Right atrium auricular region (tissue), 2 donors: ENCODE data around the gene UBR4. TPM values are rescaled to one million over a fixed set of nuclear protein-coding genes. Genes with fewer than 3 reads are reported as not detected.

Experiments
- DNase-seq: peaks from one replicate; pipeline ENCODE4 v3.0.0-alpha.2; 2019; ENCODE audit warnings: low spot score
- H3K27ac ChIP-seq, 2 donors: fragments of 200-600 bp; sonication (generic); 1 replicate in 1 of 2; 2 replicates in 1 of 2; pipeline ENCODE4 v1.5.1; 2016 to 2019
- H3K27me3 ChIP-seq, 2 donors: fragments of 200-600 bp; sonication (generic); one replicate each; pipeline versions ENCODE4 v1.5.1 to v1.6.0; 2017 to 2019
- H3K36me3 ChIP-seq: fragments of 200-600 bp; sonication (generic); one replicate; pipeline ENCODE4 v1.5.1; 2016
- H3K4me1 ChIP-seq, 2 donors: fragments of 200-600 bp; sonication (generic); one replicate each; pipeline versions ENCODE4 v1.5.1 to v1.6.0; 2017 to 2019
- H3K4me3 ChIP-seq, 2 donors: fragments of 200-600 bp; sonication (generic); 1 replicate in 1 of 2; 2 replicates in 1 of 2; pipeline ENCODE4 v1.5.1; 2017 to 2019; ENCODE audit warnings: mild to moderate bottlenecking in 1 of 2, moderate library complexity in 1 of 2
- H3K9me3 ChIP-seq, 2 donors: fragments of 200-600 bp; sonication (generic); one replicate each; pipeline ENCODE4 v1.5.1; 2019
- CTCF ChIP-seq, 2 donors: fragments of 200-600 bp; sonication (generic); IDR thresholded peaks; one replicate each; pipeline ENCODE4 v1.5.1; 2019; ENCODE audit warnings: antibody characterized with exemption in 2 of 2
- total RNA-seq, 2 donors: library from RNA; depleted of rRNA; stranded (reverse); fragments of >200 nt; gene quantifications; one replicate each; pipeline ENCODE4 v1.1.0, GENCODE V29; 2016

The UBR4 gene
- total RNA-seq, 2 donors from 2014 or later: 75.1 to 88.0 TPM

GRCh38 chr1:19067912-19068638, 142.0 kb downstream of the UBR4 start:
- H3K27ac ChIP-seq: no peak overlapping the region
- TF ChIP-seq CTCF (IDR thresholded peaks at IDR 0.05): no peak
- peaks cover 0 to 33% of the 10 kb centered on the region in 2 donors for H3K4me1 ChIP-seq
- H3K27me3 ChIP-seq: no peaks in the 10 kb centered on the region
- no peak for DNase-seq
- peaks cover 8% of the 10 kb centered on the region for H3K36me3 ChIP-seq
- no peak overlapping the region for H3K4me3 ChIP-seq
- H3K9me3 ChIP-seq: no peaks in the 10 kb centered on the region

- Histone ChIP-seq H3K27me3 (no peaks in the 10 kb centered on the region), H3K4me3 (no peak overlapping the region), H3K27ac (no peak overlapping the region), H3K36me3 (peaks cover under 1% of the 10 kb centered on the region), H3K4me1 (peaks cover 0 to 29% of the 10 kb centered on the region in 2 donors), H3K9me3 (no peaks in the 10 kb centered on the region)
- no peak for TF ChIP-seq CTCF (IDR thresholded peaks at IDR 0.05)
- DNase-seq: no peak
Observed at GRCh38 chr1:19067182-19067911, 142.7 kb downstream of the UBR4 start.

- DNase-seq: no peak
- Histone ChIP-seq H3K9me3 (no peaks in the 10 kb centered on the region), H3K4me3 (no peak overlapping the region), H3K4me1 (peaks cover 0 to 29% of the 10 kb centered on the region in 2 donors), H3K36me3 (no peaks in the 10 kb centered on the region), H3K27me3 (no peaks in the 10 kb centered on the region), H3K27ac (no peak overlapping the region)
- no peak for TF ChIP-seq CTCF (IDR thresholded peaks at IDR 0.05)
Observed at GRCh38 chr1:19066874-19067181, 143.2 kb downstream of the UBR4 start.

- H3K27me3 ChIP-seq: no peaks in the 10 kb centered on the region
- no peak overlapping the region for H3K4me3 ChIP-seq
- no peak for TF ChIP-seq CTCF (IDR thresholded peaks at IDR 0.05)
- no peaks in the 10 kb centered on the region for H3K9me3 ChIP-seq
- DNase-seq: no peak
- H3K36me3 ChIP-seq: no peaks in the 10 kb centered on the region
- H3K4me1 ChIP-seq: peaks cover 0 to 29% of the 10 kb centered on the region in 2 donors
- H3K27ac ChIP-seq: no peak overlapping the region
Observed at GRCh38 chr1:19066248-19066873, 143.7 kb downstream of the UBR4 start.

- H3K27me3 ChIP-seq: no peaks in the 10 kb centered on the region
- DNase-seq: no peak
- no peak overlapping the region for H3K4me3 ChIP-seq
- H3K27ac ChIP-seq: no peak overlapping the region
- no peaks in the 10 kb centered on the region for H3K36me3 ChIP-seq
- peaks cover 0 to 29% of the 10 kb centered on the region in 2 donors for H3K4me1 ChIP-seq
- H3K9me3 ChIP-seq: no peaks in the 10 kb centered on the region
- TF ChIP-seq CTCF (IDR thresholded peaks at IDR 0.05): no peak
Observed at GRCh38 chr1:19065526-19066247, 144.4 kb downstream of the UBR4 start.
